HG03520 (cell line): ENCODE data around the gene RIMKLB.
"Not testable (repeated sequence)": the region's sequence is repeated elsewhere in the genome, so short reads cannot be mapped to it uniquely, and the experiment has no call there.

ENCODE experiments used
- ATAC-seq: cut with Tn5 transposase; IDR thresholded peaks from one replicate; pipeline ENCODE4 v1.9.1; 2021; ENCODE audit warnings: mild to moderate bottlenecking, moderate library complexity; ENCODE audit not compliant: unreplicated experiment

RIMKLB gene

DNA sequence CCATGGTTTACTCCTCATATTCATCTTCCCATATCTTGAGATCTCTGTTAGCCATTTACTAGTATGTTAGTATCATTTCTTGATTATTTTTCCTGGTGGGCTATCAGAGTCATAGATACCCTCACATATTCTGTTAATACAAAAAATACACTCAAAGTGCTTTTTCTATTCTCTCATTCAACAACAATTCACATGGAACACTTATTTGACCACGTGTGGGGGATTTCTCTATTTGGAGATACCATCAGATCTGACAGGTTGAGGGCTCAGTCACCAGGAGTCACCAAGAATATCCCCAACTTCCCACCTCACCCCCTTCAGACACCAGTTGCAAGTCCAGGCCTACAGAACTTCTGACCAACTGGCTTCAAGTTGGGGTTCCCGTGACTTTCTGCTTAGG is 72.7 kb downstream of the RIMKLB start:
- no peak for ATAC-seq

DNA sequence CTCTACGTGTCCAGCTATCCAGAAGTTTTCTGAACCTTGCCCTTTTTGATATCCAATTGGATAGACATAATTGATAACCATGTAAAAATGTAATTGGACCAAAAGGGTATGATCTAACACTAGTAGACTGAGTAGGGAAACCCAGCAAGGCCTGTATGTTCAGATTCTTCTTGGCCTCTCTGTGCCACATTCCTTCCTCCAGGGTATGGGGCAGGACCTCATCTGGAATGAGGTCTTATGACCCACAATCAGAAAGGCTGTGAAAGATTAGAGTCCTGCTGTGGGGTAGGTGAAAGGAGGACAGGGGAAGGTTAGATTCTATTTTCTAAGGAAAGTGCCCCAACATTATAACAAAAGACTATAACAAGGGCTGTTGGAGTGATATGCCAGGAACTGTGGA is 73.3 kb downstream of the RIMKLB start:
- no peak for ATAC-seq

DNA sequence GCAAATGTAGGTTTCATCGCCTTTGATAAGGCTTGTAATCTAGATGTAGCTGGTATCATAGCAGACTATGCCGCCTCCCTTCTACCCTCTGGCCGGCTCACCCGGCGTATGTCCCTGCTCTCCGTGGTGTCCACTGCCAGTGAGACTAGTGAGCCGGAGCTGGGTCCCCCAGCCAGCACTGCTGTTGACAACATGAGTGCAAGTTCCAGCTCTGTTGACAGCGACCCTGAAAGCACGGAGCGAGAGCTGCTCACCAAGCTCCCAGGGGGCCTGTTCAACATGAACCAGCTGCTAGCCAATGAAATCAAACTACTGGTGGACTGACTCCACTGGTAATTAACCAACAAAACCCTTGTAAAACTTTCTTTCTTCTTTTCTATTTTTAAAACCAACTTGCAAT is 75.7 kb downstream of the RIMKLB start:
- no peak for ATAC-seq

DNA sequence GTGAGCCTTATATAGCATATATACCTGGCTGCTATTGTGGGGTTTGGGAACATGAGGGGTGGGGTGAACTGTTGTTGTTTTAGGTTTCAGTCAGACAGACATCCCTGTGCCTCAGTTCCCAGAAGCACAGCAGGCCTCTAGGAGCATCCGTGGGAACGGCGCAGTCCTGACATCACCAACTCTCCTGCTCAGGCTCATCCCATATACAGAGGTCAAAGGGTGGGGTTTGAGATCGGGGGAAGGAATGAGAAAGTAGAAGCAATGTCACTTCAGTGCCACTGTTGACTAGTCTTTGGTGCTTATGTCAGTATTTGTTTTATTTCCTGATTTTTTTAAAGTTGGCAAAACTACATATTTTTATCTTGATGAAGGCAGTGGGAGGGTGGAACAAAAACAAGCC is 81.5 kb downstream of the RIMKLB start:
- no peak for ATAC-seq

DNA sequence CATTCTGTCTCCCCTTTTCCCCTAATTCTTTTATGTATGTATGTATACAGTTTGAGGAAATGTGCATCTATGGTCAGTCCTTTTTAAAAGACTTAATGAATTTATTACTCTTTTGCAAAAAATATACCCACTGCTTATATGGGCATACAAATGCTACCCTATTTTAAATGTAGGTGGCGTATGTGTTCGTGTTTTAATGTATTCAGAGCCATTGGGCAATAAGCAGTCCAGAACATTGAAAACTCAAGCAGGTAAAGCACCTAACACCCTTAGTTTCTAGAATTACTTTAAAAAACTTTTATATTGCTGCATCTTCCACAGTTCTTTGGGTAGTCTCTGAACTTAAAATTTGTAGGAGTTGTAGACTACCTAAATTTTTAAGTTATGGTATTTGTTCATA is 82.1 kb downstream of the RIMKLB start:
- no peak for ATAC-seq

DNA sequence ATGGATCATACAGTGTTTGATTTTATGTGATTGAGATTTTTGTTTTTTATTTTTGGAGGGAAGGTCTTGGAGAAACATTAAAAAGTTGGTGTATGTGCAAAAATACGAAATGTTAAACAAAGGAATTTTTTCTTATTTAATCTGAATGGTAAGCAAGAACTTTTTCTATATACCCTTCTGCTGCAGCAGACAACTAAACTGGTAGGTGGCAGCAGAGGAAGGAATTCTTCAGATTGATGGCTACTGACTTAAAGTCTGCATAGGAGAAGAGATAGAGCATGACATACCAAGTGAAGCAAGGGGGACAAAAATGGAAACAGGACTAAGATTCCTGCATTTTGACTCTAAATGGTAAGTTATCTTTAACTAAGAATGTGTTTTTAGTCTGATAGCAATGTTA is 82.6 kb downstream of the RIMKLB start:
- ATAC-seq = no peak

DNA sequence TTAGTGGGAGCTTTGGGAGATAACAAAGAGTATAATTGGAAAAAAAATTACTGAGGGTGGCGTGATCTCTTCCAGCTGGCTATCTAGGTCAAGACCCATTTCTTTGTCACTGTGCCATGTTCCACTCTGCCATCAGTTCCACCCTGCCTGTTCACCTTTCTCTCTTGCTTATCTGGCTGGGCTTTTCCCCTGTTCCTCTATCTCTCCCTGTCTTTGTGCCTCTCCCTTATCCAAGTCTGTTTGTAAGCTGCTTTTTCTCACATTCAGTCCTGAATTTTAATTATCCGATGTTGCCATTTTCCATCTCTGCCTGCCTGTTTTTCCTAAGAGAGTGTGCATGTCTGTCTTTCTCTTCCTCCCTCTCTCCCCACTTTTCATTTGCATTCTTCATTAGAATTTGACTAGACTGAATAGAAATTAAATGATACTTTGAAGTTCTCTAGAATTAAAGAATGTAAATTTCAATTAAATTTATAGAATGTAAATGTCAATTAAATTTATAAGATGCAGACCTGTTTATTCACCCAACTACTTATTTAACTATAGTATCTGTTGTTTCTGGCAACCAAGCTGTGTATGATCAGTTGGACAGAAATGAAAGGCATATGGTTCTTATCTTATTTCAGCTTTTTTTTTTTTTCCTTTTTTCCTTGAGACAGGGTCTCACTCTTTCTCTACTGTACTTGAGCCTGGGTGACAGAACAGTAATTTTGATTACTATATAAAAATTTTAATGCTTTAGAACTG is 83.8 kb downstream of the RIMKLB start:
- ATAC-seq = no peak

DNA sequence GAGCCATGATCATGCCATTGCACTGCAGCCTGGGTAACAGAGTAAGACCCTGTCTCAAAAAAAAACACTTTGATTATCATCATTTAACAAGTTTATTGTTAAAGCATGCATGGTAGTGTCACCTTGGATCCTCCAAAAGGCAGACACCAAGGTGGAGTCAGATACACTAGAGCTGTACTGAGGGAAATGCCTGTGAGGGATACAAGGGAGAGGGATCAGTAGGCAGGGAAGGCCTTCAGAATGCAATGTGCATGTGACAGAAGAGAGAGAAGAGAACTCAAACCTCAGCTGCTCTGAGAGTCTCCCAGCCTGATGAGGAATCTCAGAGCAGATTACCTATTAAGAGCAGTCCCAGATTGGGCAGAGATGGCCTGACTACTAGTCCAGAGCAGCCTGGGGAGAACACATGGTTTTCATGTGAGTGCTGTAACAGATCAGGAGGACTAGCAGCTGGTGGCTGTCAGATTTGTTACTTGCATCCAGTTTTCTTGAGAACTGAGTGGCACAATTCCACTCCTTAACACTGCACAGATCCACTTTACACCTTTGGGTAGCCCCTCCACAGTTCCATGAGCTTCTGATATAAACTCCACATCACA is 86.6 kb downstream of the RIMKLB start:
- ATAC-seq = no peak

DNA sequence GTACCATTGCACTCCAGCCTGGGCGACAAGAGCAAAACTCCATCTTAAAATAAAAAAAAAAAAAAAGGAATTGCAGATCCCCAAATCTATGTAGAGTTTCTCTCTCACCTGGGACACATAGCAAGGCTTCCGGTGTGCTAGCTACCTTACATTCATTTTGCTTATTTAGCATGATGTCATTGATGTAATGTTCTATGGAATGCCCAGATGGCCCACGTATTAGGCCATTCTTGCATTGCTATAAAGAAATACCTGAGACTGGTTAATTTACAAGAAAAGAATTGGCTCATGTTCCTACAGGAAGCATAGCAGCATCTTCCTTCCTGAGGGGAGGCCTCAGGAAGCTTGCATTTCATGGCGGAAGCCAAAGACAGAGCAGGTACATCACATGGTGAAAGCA is 87.7 kb downstream of the RIMKLB start:
- ATAC-seq = no peak

DNA sequence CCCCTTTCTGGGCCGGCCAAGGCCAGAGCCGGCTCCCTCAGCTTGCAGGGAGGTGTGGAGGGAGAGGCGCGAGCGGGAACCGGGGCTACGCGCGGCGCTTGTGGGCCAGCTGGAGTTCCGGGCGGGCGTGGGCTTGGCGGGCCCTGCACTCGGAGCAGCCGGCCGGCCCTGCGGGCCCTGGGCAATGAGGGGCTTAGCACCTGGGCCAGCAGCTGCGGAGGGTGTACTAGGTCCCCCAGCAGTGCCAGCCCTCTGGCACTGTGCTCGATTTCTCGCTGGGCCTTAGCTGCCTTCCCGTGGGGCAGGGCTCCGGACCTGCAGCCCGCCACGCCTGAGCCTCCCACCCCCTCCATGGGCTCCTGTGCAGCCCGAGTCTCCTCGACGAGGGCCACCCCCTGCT is 89.4 kb downstream of the RIMKLB start:
- not testable (repeated sequence) for ATAC-seq

DNA sequence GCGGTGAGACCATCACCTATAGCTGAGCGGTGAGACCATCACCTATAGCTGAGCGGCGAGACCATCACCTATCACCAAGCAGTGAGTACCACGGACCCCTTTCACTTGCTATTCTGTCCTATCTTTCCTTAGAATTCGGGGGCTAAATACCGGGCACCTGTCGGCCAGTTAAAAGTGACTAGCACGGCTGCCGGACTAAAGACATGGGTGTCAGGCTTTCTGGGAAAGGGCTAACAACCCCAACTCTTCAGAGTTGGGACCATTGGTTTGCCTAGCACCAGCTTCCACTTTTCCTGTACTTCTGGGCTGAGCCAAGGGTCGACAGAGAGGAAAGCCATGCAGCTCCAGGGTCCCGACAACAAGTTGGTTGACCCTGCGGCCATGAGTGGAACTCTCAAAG is 90.9 kb downstream of the RIMKLB start:
- ATAC-seq = not testable (repeated sequence)

DNA sequence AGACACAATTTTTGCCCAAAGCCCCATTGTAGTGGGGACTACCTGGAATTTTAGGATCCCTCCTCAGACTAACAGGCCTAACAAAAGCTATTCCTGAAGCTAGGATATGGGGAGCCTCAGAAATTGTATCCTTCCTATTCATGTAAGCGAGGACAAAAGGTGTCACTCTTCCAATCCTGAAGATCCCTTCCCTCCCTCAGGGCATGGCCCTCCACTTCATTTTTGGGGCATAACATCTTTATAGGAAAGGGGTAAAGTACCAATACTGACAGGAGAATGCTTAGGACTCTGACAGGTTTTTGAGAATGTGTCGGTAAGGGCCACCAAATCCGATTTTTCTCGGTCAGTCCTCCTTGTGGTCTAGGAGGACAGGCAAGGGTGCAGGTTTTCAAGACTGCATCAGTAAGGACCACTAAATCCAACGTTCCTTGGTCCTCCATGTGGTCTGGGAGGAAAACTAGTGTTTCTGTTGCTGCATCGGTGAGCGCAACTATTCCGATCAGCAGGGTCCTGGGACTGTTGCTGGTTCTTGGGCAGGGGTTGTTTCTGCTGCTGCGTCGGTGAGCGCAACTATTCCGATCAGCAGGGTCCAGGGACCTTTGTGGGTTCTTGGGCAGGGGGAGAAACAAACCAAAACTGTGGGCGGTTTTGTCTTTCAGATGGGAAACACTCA is 91.7 kb downstream of the RIMKLB start:
- ATAC-seq = not testable (repeated sequence)

DNA sequence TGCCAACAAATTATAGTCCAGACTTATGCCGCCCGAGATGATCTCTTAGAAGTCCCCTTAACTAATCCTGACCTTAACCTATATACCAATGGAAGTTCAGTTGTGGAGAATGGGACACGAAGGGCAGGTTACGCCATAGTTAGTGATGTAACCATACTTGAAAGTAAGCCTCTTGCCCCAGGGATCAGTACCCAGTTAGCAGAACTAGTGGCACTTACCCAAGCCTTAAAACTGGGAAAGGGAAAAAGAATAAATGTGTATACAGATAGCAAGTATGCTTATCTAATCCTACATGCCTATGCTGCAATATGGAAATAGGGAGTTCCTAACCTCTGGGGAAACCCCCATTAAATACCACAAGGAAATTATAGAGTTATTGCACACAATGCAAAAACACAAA is 95.4 kb downstream of the RIMKLB start:
- not testable (repeated sequence) for ATAC-seq

DNA sequence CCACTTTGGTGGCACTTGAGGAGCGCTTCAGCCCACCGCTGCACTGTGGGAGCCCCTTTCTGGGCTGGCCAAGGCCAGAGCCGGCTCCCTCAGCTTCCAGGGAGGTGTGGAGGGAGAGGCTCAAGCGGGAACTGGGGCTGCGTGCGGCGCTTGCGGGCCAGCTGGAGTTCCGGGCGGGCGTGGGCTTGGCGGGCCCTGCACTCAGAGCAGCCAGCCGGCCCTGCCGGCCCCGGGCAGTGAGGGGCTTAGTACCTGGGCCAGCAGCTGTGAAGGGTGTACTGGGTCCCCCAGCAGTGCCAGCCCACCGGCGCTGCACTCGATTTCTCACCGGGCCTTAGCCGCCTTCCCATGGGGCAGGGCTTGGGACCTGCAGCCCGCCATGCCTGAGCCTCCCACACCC is 96.8 kb downstream of the RIMKLB start:
- not testable (repeated sequence) for ATAC-seq

DNA sequence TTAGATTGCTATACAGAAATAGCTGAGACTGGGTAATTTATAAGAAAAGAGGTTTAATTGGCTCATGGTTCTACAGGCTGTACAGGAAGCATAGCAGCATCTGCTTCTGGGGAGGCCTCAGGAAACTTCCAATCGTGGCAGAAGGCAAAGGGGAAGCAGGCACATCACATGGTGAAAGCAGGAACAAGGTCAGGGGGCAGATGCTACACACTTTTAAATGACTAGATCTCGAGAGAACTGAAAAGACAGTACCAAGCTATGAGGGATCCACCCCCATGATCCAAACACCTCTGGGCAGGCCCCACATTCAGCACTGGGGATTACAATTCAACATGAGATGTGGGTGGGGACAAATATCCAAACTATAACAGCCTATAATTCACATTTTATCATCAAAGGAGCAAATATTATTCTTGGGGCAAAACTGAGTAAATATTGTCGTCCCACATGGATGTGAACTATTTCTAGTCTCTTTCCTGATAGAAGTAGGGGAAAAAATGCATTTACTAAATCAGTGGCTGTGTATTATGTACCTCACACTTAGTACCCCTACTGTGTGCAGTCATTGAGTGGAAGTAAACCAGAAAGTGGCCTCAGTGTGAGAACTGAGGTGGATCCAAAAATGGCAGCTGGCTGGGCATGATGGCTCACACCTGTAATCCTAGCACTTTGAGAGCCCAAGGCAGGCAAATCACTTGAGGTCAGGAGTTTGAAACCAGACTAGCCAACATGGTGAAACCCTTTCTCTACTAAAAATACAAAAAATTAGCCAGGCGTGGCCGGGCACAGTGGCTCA is 99.2 kb downstream of the RIMKLB start:
- ATAC-seq = no peak

DNA sequence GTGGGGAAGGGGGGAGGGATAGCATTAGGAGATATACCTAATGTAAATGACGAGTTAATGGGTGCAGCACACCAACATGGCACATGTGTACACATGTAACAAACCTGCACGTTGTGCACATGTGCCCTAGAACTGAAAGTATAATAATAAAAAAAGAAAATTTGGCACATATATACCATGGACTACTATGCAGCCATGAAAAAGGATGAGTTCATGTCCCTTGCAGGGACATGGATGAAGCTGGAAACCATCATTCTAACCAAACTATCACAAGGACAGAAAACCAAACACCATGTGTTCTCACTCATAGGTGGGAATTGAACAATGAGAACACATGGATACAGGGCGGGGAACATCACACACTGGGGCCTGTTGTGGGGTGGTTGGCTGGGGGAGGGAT is 103.4 kb downstream of the RIMKLB start:
- not testable (repeated sequence) for ATAC-seq

DNA sequence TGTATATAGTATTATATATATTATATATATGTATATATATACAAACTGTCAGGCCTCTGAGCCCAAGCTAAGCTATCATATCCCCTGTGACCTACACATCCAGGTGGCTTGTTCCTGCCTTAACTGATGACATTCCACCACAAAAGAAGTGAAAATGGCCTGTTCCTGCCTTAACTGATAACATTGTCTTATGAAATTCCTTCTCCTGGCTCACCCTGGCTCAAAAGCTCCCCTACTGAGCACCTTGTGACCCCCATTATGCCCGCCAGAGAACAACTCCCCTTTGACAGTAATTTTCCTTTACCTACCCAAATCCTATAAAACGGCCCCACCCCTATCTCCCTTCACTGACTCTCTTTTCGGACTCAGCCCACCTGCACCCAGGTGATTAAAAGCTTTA is 107.0 kb downstream of the RIMKLB start:
- not testable (repeated sequence) for ATAC-seq

DNA sequence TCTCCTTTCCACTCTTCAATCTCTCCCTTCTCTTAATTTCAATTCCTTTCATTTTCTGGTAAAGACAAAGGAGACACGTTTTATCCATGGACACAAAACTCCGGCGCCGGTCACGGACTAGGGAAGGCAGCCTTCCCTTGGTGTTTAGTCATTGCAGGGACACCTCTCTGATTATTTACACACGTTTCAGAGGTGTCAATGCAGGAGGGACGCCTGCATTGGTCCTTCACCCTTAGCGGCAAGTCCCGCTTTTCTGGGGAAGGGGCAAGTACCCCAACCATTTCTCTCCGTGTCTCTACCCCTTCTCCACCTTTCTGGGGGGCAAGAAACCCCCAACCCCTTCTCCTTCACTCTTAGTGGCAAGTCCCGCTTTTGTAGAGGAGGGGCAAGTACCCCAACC is 107.7 kb downstream of the RIMKLB start:
- ATAC-seq = not testable (repeated sequence)

DNA sequence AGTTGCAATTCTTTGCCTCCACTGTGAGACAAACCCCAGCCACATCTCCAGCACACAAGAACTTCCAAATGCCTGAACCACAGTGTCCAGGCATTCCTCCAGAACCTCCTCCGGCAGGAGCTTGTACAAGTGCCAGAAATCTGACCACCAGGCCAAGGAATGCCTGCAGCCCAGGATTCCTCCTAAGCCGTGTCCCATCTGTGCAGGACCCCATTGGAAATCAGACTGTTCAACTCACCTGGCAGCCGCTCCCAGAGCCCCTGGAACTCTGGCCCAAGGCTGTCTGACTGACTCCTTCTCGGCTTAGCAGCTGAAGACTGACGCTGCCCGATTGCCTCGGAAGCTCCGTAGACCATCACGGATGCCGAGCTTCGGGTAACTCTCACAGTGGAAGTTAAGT is 109.3 kb downstream of the RIMKLB start:
- ATAC-seq = not testable (repeated sequence)

DNA sequence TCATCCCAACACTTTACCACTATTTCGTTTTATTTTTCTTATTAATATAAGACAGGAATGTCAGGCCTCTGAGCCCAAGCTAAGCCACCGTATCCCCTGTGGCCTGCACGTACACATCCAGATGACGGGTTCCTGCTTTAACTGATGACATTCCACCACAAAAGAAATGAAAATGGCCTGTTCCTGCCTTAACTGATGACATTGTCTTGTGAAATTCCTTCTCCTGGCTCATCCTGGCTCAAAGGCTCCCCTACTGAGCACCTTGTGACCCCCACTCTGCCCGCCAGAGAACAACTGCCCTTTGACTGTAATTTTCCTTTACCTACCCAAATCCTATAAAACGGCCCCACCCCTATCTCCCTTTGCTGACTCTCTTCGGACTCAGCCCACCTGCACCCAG is 112.3 kb downstream of the RIMKLB start:
- not testable (repeated sequence) for ATAC-seq

DNA sequence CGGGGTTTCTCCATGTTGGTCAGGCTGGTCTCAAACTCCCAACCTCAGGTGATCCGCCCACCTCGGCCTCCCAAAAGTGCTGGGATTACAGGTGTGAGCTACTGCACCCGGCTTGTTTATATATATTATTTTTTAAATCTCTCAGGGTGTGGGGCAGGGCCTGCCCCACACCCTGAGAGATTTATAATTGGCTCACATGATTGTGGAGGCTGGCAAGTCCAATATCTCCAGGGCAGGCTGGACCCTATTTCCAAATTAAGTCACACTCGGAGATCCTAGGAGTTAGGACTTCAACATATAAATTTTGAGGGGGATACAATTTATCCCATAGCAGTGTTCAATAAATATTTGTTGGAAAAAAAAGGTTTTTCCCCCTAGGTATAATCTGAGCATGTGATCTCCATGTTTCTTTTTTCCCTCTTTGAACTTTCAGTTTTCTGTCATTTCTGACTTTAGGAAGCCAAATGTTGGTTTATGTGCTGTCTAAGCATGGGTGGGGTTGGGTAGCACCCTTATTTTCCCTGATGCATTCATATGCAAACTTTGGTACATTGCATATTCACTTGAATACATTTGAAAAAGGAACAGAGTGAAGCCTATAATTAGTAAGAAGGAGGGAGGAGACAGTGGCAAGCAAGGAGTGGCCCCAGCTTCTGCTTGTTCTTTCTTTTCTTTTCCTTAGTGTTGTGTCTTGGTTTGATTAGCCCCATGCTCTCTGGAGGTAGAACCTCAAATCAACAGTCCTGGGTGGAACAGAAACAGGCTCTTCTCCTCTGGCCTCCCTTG is 116.0 kb downstream of the RIMKLB start:
- no peak for ATAC-seq
